Spleen (tissue), 11 donors: ENCODE measurements around the gene ARHGAP45. TPM values are rescaled to one million over a fixed set of nuclear protein-coding genes. Genes with fewer than 3 reads are reported as not detected.

Experiments
- DNase-seq: peaks from one replicate; pipeline ENCODE4 v3.0.0-alpha.2; 2020
- H3K27ac ChIP-seq, 8 donors: fragments of 200-600 bp; sonication (generic) in 7 of 8; 1 replicate in 4 of 8; 2 replicates in 4 of 8; pipeline versions ENCODE4 v1.5.0 to v1.8.0; 2016 to 2021; ENCODE audit warnings: inconsistent platforms in 4 of 8, mild to moderate bottlenecking in 4 of 8, moderate library complexity in 1 of 8
- H3K27me3 ChIP-seq, 7 donors: fragments of 200-600 bp; sonication (generic) in 6 of 7; replicated peaks in 1 of 7; 1 replicate in 4 of 7; 2 replicates in 3 of 7; pipeline versions ENCODE4 v1.5.0 to v1.8.0; 2016 to 2021; ENCODE audit warnings: inconsistent platforms in 3 of 7, mild to moderate bottlenecking in 1 of 7
- H3K36me3 ChIP-seq, 6 donors: fragments of 200-600 bp; sonication (generic) in 5 of 6; 1 replicate in 4 of 6; 2 replicates in 2 of 6; pipeline versions ENCODE4 v1.5.0 to v1.8.0; 2016 to 2021; ENCODE audit warnings: inconsistent platforms in 2 of 6
- H3K4me1 ChIP-seq, 6 donors: fragments of 200-600 bp; sonication (generic) in 5 of 6; 1 replicate in 3 of 6; 2 replicates in 3 of 6; pipeline versions ENCODE4 v1.5.0 to v1.8.0; 2016 to 2021; ENCODE audit warnings: inconsistent platforms in 3 of 6
- H3K4me3 ChIP-seq, 8 donors: fragments of 200-600 bp; sonication (generic) in 7 of 8; 1 replicate in 4 of 8; 2 replicates in 4 of 8; pipeline versions ENCODE4 v1.5.0 to v1.8.0; 2016 to 2021; ENCODE audit warnings: inconsistent platforms in 4 of 8, mild to moderate bottlenecking in 4 of 8, moderate library complexity in 2 of 8
- H3K9me3 ChIP-seq, 8 donors: fragments of 200-600 bp; sonication (generic) in 7 of 8; 1 replicate in 4 of 8; 2 replicates in 4 of 8; pipeline versions ENCODE4 v1.5.0 to v1.8.0; 2016 to 2021; ENCODE audit warnings: inconsistent platforms in 4 of 8
- CTCF ChIP-seq, 11 experiments: fragments of 200-600 bp in 7 of 11; fragments of 450-650 bp in 4 of 11; sonication (generic) in 4 of 11; IDR thresholded peaks in 8 of 11; conservative IDR thresholded peaks in 3 of 11; 1 replicate in 7 of 11; 2 replicates in 4 of 11; pipeline versions ENCODE4 v1.4.0 to v1.8.0; 2016 to 2021; ENCODE audit warnings: antibody characterized with exemption in 11 of 11, inconsistent platforms in 4 of 11, mild to moderate bottlenecking in 1 of 11
- POLR2A ChIP-seq, 3 donors: fragments of 450-650 bp; IDR thresholded peaks; one replicate each; pipeline ENCODE4 v1.5.1; 2017; ENCODE audit warnings: antibody characterized with exemption in 3 of 3, mild to moderate bottlenecking in 1 of 3
- POLR2AphosphoS5 ChIP-seq, 3 donors: sonication (generic); formaldehyde crosslinking; IDR thresholded peaks; one replicate each; pipeline ENCODE4 v1.5.1; 2017; ENCODE audit warnings: antibody characterized with exemption in 3 of 3
- WGBS, 5 donors: extraction: QIAGEN DNeasy Blood & Tissue Kit in 3 of 5; methylation state at CpG; one replicate each; pipeline versions ENCODE4 v1.1.5 to v1.1.7; 2013 to 2018; 5-methylcytosine and 5-hydroxymethylcytosine counted together
- intact Hi-C: fragments of 100-400 bp; cut with DNase I; formaldehyde crosslinking; loops from one replicate; pipeline ENCODE4 v1.15.0; 2023; ENCODE audit warnings: low total_unique reads
- polyA plus RNA-seq, 3 donors: library from polyadenylated mRNA; stranded (reverse); fragments of 200-250 nt; gene quantifications; one replicate each; pipeline ENCODE4 v1.2.1, GENCODE V29; 2013
- total RNA-seq, 7 donors: library from RNA; depleted of rRNA in 3 of 7; stranded (reverse); fragments of >200 nt in 3 of 7; fragmentation: NEBNext Ultra II Directional in 4 of 7; extraction: Animal tissue kit (Norgen Biotek cat#: 25700) in 4 of 7; gene quantifications; one replicate each; pipeline versions ENCODE4 v1.1.0 to v1.2.1, GENCODE V29; 2016 to 2021
- donor health status: healthy with polysubstance abuse.
- donor health status: DM: no; HTN: no; CAD: no; lungs with moderate emphysema.
- donor health status: DM: no; HTN: no; CAD: no.
- donor health status: Bipolar disorder and iron deficiency.
- donor health status: healthy.
- donor health status: DM: no; HTN: no; CAD: no.
- donor health status: DM: yes; HTN: yes; CAD: no.

The ARHGAP45 gene
- total and polyA plus RNA-seq, 10 donors, result 161 to 356 (median 245) TPM

- intact Hi-C loops, result loop anchor here (5.0 kb wide), 1 partner anchor 81 kb away; no protein-coding TSS in a partner anchor
- H3K27me3 ChIP-seq, result no peaks in the 10 kb centered on the region
- TF ChIP-seq CTCF (IDR thresholded peaks at IDR 0.05 in 8 of 11, conservative IDR thresholded peaks at IDR 0.05 in 3 of 11), result no peak
- peak in 1 of 3 donors; percentile 55 for TF ChIP-seq POLR2AphosphoS5 (IDR thresholded peaks at IDR 0.05)
- H3K4me3 ChIP-seq, result no peak overlapping the region
- H3K27ac ChIP-seq, result peak overlapping the region in 4 of 8 donors; percentile 15 to 84 (median 50)
- peak; percentile 73 for DNase-seq
- 81 to 89% (median 88%) methylated on average over 13 to 18 of the region's 18 CpGs for WGBS, 5 donors
- peaks cover 12 to 69% (median 42%) of the 10 kb centered on the region in 6 donors for H3K4me1 ChIP-seq
- peaks cover 5 to 100% (median 94%) of the 10 kb centered on the region in 6 donors for H3K36me3 ChIP-seq
- H3K9me3 ChIP-seq, result no peaks in the 10 kb centered on the region
Observed at GRCh38 chr19:1110809-1111640, 44.1 kb downstream of the ARHGAP45 start.

GRCh38 chr19:1111641-1112267 lies 44.8 kb downstream of the ARHGAP45 start:
- WGBS, 5 donors, result 88 to 94% (median 91%) methylated on average over 11 to 18 of the region's 18 CpGs
- no peak overlapping the region for H3K4me3 ChIP-seq
- H3K9me3 ChIP-seq, result no peaks in the 10 kb centered on the region
- peaks cover 10 to 100% (median 94%) of the 10 kb centered on the region in 6 donors for H3K36me3 ChIP-seq
- H3K27ac ChIP-seq, result peak overlapping the region in 5 of 8 donors; percentile 79 to 85 (median 82)
- intact Hi-C loops, result loop anchor here (5.0 kb wide), 1 partner anchor 81 kb away; no protein-coding TSS in a partner anchor
- no peak for TF ChIP-seq CTCF (IDR thresholded peaks at IDR 0.05 in 8 of 11, conservative IDR thresholded peaks at IDR 0.05 in 3 of 11)
- no peak for TF ChIP-seq POLR2AphosphoS5 (IDR thresholded peaks at IDR 0.05)
- no peak for TF ChIP-seq POLR2A (IDR thresholded peaks at IDR 0.05)
- peaks cover 12 to 69% (median 35%) of the 10 kb centered on the region in 6 donors for H3K4me1 ChIP-seq
- H3K27me3 ChIP-seq, result no peaks in the 10 kb centered on the region
- no peak for DNase-seq

GRCh38 chr19:1112268-1113029 lies 45.5 kb downstream of the ARHGAP45 start:
- TF ChIP-seq POLR2AphosphoS5 (IDR thresholded peaks at IDR 0.05) (peak in 2 of 3 donors; percentile 31 to 81), CTCF (IDR thresholded peaks at IDR 0.05 in 8 of 11, conservative IDR thresholded peaks at IDR 0.05 in 3 of 11) (no peak)
- Histone ChIP-seq H3K36me3 (peaks cover 10 to 100% (median 94%) of the 10 kb centered on the region in 6 donors), H3K27ac (peak overlapping the region in 7 of 8 donors; percentile 71 to 85 (median 81)), H3K4me3 (no peak overlapping the region), H3K9me3 (no peaks in the 10 kb centered on the region), H3K27me3 (no peaks in the 10 kb centered on the region), H3K4me1 (peaks cover 12 to 66% (median 28%) of the 10 kb centered on the region in 6 donors)
- peak; percentile 80 for DNase-seq
- intact Hi-C loops, result loop anchor here (5.0 kb wide), 1 partner anchor 80 kb away; no protein-coding TSS in a partner anchor
- 78 to 90% (median 82%) methylated on average over 42 to 71 of the region's 71 CpGs for WGBS, 5 donors
